SW480 (cell line): ENCODE results near the gene ASIP.
A peak's percentile ranks its signal among the peaks of the same experiment; 100 is the strongest.
"Not testable (repeated sequence)": the region's sequence is repeated elsewhere in the genome, so short reads cannot be mapped to it uniquely, and the experiment has no call there.

Source experiments
- DNase-seq: peaks from one replicate; pipeline ENCODE4 v3.0.0-alpha.2; 2016; ENCODE audit warnings: low spot score

The ASIP gene

DNA sequence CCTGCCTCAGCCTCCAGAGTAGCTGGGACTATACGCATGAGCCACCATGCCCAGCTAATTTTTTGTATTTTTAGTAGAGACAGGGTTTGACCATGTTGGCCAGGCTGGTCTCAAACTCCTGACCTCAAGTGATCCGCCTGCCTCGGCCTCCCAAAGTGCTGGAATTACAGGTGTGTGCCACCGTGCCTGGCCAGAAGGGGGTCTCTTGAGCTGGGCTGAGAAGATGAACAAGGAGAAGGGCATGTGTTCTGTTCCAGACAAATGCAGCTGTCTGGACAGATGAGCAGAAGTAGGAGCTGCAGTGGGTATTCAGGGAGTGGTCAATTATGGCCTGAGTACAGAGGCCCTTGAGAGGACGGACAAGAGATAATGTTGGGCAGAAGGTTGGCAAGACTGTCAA is 46.3 kb downstream of the ASIP start:
- not testable (repeated sequence) for DNase-seq

- DNase-seq = no peak
Measured at GRCh38 chr20:34290471-34290870, 49.2 kb downstream of the ASIP start.

GRCh38 chr20:34292496-34292895 is 51.3 kb downstream of the ASIP start:
- no peak for DNase-seq

- DNase-seq = no peak
Measured at GRCh38 chr20:34293119-34293518, 51.9 kb downstream of the ASIP start.

GRCh38 chr20:34293589-34293988 is 52.4 kb downstream of the ASIP start:
- DNase-seq = no peak

DNA sequence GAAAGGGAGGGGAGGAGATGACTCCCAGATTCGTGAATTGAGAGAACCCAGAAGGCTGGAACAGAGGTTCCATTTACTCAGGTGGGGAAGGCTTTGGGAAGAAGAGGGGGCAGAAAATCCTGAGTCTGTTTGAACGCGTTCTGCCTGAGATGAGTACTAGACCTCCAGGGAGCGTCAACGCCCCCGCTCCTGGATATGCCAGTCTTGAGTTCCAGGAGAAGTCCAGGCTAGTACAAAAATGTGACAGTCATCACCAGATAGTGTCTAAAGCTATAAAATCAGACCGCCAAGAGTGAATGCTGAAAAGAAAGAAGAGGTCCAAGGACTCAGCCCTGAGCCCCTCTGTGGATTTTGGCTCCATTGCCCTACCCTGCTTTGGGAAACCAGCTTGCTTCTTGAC is 53.3 kb downstream of the ASIP start:
- DNase-seq = no peak

DNA sequence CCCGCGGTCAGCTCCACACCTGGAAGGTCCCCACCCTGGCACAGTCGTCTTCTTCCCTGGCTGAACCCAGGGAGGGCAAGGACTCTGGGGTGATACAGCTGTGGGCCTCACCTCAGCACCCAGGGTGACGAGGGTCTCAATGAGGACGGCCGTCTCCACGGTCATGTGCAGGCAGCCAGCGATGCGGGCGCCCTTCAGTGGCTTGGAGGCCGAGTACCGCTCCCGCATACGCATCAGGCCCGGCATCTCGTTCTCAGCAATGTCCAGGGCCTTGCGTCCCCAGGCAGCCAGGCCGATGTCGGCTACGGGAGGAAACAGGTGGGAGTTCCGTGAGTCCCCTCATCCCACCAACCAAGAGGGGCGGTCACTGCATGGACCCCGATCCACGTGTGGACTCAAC is 54.1 kb downstream of the ASIP start:
- no peak for DNase-seq

DNA sequence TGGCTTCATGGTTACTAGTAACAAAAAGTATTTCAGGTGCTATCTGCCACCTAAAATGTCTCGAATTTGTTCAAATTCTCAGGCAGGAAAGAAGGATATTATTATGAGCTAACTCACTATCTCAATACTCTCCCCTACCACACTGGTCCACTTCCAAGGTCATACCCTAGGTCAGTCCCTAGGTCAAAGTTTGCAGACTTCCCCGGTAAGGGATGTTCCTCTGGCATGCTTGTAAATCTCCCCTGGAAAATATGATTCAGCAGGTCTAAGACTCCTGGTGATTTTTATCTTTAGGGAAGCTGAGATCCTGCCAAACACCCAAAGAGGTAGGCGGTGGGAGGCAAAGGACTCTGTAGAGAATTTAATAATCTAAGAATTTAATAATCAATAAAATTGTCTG is 55.2 kb downstream of the ASIP start:
- DNase-seq = no peak

DNA sequence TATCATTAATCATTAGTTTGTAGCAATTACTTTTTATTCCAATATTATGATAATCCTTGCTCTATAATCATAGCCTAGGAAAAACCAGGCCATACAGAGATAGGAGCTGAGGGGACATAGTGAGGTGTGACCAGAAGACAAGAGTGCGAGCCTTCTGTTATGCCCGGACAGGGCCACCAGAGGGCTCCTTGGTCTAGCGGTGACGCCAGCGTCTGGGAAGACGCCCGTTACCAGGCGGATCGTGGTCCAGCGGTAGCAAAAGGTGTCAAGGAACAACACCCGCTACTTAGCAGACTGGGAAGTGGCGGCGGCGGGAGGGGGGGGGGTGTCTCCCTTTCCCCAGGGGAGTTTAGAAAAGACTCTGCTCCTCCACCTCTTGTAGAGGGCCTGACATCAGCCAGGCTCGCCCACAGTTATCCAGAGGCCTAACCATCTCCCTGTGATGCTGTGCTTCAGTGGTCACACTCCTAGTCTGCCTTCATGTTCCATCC is 57.1 kb downstream of the ASIP start:
- not testable (repeated sequence) for DNase-seq

- DNase-seq = no peak
Measured at GRCh38 chr20:34299556-34300255, 58.5 kb downstream of the ASIP start.

DNA sequence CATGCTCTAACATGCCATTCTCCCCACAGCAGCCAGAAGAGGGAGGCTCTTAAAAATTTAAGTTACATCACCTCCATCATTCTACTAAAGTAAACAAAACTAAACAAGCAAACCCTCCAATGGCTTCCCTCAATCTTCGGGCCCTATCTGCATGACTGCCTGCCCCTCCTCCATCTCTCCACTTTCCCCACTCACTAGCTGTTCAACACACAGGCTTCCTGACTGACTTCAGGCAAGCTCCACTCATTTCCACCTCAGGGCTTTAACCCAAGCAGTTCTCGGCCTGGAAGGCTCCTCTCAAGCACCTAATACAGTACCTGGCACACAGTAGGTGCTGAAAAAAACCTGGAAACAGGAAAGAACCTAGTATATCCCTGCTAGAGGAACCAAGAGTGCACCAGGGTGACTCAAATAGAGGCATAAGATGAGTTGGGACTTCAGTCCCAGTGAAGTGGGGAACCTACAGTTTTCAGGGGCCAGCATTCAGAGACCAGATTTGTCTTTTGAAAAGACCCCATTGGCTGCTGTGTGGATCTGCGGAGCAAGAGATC is 59.1 kb downstream of the ASIP start:
- DNase-seq = peak; percentile 31

DNA sequence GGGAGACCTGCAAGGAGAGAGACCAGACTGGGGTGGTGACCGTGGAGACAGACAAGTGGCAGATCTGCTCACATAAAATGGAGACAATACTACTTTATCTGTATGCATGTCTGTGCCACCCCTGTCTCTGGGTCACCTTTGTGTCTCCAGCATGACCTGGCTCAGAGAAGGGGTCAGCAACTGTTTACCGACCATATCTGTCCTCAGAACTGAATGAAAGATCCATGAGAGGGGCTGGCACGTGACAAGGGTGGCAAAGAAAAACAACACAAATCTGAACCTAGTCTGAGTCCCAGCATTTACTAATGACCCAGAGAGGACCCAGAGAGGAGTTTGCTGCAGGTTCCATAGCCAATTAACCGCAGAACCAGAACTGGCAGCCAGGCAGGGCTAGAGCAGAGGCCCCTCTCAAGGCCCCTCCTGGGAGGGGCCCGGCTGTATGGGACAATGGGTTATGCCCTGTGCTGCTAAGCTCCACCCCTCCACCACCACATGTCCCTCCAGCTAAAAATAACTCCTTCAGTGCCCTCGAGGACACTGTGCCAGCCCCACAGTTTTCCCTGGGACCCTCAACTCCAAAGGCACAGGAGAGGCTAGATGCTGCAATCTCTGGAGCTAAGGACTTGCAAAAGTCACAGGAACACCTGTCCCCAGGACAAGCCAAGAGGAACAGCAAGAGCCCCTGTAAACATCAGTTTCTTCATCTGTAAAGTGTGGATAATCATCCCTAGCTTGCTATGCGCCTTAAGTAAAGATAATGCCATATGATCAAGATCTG is 59.8 kb downstream of the ASIP start:
- no peak for DNase-seq

- DNase-seq = no peak
Measured at GRCh38 chr20:34301587-34302311, 60.5 kb downstream of the ASIP start.

DNA sequence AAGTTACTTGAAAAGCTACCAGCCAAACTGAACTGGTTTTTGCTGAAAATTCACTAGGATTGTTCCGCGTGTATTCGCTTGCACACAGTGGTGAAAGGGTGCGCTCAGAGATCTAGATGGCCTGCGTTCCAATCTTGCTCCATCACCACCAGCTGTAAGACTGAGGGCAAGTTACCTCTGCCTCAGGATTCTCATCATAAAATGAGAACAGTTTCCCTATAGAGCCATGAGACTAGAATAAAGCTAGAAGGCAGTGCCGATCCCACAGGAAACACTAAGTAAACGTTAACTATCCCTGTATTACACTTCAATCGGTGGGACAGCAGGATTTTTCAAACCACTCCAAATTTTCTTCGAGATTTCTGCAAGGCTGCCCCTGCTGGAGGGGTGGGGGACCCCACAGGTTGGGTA is 61.1 kb downstream of the ASIP start:
- no peak for DNase-seq

GRCh38 chr20:34302723-34303533 is 61.7 kb downstream of the ASIP start, which contains the start of gene AHCY:
TSS of gene AHCY (minus strand) at chr20:34303355. CDS start at chr20:34303270, 85 bp downstream.
- DNase-seq = peak; percentile 99

- no peak for DNase-seq
Measured at GRCh38 chr20:34305333-34306230, 64.4 kb downstream of the ASIP start.

GRCh38 chr20:34309691-34310090 is 68.5 kb downstream of the ASIP start:
- no peak for DNase-seq

DNA sequence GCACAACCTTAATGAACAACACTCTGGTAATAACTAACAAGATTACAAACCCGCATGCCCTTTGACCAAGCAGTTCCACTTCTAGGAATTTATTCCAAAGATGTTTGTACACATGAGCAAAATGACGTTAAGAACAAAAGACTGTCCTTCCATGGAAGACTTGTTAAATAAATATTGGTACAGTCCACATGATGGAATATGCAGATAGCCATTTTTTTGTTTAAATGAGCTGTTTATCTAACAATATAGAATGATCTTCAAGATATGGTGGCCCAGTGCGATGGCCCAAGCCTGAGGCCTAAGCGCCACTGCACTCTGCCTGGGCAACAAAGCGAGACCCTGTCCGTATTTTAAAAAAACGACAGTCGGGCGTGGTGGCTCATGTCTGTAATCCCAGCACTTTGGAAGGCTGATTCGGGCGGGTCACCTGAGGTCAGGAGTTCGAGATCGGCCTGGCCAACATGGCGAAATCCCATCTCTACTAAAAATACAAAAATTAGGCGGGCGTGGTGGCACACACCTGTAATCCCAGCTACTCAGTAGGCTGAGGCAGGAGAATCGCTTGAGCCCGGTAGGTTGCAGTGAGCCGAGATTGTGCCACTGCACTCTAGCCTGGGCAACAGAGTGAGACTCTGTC is 69.4 kb downstream of the ASIP start:
- DNase-seq = no peak

DNA sequence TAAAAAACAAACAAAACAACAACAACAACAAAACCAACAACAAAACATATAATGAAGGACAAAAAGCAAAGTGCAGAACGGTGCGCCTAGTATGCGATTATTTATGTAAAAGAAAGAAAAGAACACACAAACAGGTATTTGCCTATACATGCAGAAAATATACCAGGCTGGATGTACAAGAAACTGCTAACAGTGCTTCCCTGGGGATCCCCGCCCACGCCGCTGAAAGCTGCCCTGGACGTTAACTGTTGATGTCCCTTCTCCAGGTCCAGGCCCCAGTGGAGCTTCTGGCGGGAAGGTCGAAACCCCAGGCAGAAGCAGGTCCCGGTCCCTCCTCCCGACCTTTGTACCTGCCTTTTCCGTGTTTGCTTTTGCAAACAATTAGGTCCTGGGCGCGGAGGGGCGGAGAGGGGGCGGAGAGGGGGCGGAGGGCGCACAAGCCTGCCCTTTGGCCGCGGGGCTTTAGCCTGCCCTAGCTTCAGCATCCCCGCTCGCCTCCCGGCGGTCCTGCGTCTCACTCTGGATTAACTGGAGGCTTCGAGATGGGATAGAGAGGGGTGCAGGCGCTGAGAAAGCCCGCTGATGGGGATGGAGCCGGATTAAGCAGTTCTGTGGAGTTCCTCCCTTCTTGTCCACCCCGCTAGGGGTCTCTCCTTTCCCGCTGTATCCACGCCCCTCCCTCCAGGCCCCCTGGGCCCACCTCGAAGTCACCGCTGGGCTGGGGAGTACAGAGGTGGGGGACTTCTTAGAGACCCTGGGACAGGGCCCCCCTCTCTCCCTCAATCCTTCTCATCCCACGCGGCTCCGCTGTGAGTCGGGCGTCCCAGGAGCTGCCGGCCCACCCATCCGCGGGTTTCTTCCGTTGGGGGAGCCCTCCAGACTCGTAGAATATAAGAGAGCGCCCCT is 70.1 kb downstream of the ASIP start:
- DNase-seq = peak; percentile 81
